ENCODE measurements around the gene STOX1.

DNA sequence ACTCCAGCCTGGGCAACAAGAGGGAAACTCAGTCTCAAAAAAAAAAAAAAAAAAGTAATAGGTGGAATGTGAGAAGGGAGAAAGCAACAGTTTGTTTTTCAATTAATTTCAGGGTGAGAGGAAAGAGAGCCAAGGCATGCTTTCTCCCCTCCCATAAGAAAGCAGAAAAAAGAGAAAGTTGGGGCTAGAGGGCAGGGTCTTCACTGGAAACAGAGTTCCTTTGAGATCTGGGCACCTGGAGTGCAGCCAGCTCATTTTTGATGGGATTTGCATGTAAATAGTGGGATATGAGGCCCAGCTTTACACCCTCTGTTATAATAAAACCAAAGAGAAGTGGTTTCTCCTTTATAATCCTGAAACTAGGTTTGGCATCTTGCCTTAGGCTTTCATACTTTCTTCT is 13.8 kb upstream of the STOX1 start:
- TF ChIP-seq CTCF (IDR thresholded peaks at IDR 0.05; ENCODE audit: low read depth, low read length, poor library complexity, severe bottlenecking) (no peak), EZH2phosphoT487 (IDR thresholded peaks at IDR 0.05; ENCODE audit: borderline replicate concordance, low read length) (no peak)
